CD4-positive, alpha-beta T cell treated with Interleukin-4 for 1 hour (primary cell): ENCODE results near the gene TTC34.
A peak's percentile ranks its signal among the peaks of the same experiment; 100 is the strongest.
"Not testable (repeated sequence)": the region's sequence is repeated elsewhere in the genome, so short reads cannot be mapped to it uniquely, and the experiment has no call there.

ENCODE experiments used
- DNase-seq, 2 donors: peaks; one replicate each; pipeline ENCODE4 v3.0.0-alpha.2; 2020 to 2022

TTC34 gene

GRCh38 chr1:2795926-2796325 lies 5.6 kb downstream of the TTC34 start:
- no peak for DNase-seq

DNA sequence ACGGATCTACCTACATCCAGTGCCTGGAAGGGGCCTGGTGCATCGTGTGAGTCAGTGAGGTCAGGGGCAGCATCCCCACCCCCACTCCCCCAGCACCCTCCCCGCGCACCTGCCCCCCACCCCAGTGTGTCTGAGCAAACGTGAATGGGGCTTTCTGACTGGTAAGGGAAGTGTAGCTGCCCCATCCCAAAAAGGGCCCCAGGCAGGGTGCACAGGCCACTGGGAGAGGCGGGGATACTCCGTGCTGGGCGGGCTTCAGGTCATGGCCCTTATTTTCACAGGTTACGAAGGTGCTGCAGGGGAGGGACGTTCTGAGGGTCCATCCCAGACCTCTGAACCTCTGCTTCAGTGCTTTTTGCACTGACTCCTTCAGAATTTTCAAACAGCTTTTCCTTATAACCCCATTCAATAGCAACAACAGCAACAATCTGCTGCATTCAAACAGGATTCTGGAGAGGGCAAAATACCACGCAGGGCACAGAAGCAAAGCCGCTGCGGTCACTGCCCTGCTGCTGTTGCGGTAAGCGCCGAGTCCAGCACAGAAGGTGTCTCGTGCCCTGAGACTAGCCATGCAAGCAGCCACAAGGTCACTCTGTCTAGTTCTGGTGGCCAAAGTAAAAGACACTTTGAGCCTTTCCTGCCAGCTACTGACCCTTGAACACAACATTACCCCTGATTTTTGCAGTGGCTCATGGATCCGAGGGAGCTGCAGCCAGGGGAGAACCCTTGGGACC lies 10.3 kb downstream of the TTC34 start:
- DNase-seq: no peak

DNA sequence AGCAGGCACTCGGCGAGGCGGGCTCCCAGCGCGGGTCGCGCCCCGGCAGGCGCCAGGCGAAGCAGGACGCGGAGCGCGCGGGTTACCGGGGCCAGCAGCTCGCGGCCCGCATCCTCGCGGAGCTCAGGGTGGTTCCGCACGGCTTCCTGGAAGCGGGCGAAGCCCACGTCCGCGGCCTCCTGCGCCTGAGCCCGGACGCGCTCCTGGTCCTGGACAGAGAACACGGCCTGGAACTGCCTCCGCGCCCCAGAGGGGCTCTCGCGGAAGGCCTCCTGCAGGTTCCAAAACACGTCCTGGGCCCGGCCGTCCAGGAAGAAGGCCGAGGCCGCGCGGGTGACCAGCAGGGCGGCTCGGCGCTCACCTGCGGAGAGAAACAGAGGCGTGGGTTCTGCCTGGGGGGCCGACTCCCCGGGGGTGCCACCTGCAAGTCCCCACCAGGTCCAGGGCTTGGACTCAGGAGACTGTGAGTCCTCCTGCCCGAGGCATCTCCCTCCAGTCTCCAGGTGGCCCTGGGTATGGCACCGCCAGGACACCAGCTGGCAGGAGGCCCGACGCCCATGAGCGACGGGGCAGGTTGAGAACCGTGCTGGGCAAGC lies 11.4 kb downstream of the TTC34 start:
- no peak for DNase-seq

DNA sequence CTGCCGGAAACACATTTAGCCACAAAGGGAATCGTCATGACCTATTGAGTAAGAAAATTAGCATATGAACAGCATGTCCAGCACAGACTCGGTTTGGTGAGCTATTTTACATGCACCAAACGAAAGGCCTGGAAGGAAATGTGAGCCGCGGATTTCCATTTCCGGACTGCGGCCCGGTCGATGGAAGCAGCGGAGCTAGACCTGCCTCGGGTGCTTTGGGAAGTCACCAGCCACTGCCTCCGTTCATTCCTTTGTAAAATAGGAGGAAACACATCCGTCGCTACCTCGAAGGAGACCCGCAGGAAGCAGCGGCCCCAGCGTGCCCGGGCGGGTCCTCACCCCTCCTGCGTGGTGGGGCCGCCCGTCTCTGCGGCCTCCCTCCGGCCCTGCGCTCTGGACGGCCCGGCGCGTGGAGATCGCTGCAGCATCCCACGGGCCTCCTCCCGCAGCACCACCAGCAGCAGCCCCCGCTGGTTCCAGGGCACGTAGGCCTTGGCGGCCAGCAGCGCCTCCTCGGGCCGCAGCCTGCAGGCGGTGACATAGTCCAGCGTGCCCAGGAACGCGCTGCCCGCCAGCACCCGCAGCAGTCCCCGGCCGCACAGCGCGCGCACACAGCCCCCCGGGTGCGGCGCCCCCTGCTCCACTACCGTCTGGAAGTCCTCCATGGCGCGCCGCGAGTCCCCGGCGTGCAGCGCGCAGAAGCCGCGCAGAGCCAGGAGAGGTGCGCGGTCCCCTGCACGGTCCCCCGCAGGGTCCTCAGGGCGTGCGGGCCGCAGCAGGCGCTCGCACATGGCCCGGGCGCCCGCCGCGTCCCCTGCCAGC lies 12.1 kb downstream of the TTC34 start:
- DNase-seq: no peak

DNA sequence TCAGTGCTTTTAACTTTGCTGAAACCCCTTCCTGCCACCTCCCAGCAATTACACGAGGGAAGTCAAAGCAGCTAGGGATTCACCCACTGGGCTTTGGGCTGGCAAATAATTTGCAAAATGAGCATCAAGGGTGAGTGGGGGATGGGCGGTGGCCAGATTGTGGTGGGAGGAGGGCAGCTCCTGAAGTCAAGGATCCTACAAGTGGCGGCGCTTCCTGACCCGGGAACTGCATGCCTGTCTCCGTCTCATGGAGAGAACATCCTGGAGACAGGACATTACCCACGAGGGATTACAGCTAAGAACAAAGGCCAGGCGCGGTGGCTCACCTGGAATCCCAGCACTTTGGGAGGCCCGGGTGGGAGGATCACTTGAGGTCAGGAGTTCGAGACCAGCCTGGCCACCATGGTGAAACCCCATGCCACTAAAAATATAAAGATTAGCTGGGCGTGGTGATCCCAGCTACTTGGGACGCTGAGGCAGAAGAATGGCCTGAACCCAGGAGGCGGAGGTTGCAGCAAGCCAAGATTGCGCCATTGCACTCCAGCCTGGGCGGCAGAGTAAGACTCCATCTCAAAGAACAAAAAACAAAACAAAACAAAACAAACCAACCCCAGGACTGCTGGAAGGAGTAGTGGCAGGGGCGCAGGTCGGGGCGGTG lies 12.9 kb downstream of the TTC34 start:
- DNase-seq: no peak

DNA sequence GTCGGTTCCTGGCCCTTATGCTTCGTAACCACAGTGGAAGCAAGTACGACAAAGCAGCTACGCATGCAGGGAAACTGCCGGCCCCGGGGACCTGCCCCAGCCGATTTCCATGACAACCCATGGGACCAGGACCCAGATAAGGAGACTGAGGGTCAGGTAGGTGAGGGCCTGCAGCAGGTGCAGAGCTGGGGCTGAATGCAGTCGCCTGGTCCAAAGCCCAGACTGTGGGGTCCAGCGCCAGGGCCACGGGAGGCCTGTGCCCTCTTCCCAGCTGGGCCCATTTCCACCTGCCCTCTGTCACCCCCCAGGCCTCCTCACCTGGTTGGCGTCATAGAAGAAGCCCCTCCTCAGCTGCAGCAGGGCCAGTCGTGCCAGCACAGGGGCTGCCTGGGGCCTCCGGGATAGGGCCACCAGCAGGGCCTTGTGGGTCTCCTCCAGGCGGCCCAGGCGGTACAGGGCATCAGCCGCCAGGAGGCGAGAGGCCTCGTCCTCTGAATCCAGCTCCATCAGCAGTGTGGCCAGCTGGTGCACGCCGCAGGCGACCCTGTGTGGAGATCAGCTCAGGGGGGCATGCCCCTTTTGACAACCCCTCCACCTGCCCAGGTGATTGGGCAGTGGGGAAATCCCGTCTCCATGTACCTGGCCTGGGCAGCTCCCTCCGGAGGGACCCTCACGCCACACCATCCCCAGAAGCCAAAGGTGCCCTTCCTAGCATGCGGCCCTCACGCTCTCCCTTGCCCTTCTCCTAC lies 14.2 kb downstream of the TTC34 start:
- no peak for DNase-seq

GRCh38 chr1:2786329-2787162 lies 14.9 kb downstream of the TTC34 start:
- DNase-seq: peak; percentile 62 to 72

- DNase-seq: no peak
Observed at GRCh38 chr1:2785631-2786328, 15.7 kb downstream of the TTC34 start.

DNA sequence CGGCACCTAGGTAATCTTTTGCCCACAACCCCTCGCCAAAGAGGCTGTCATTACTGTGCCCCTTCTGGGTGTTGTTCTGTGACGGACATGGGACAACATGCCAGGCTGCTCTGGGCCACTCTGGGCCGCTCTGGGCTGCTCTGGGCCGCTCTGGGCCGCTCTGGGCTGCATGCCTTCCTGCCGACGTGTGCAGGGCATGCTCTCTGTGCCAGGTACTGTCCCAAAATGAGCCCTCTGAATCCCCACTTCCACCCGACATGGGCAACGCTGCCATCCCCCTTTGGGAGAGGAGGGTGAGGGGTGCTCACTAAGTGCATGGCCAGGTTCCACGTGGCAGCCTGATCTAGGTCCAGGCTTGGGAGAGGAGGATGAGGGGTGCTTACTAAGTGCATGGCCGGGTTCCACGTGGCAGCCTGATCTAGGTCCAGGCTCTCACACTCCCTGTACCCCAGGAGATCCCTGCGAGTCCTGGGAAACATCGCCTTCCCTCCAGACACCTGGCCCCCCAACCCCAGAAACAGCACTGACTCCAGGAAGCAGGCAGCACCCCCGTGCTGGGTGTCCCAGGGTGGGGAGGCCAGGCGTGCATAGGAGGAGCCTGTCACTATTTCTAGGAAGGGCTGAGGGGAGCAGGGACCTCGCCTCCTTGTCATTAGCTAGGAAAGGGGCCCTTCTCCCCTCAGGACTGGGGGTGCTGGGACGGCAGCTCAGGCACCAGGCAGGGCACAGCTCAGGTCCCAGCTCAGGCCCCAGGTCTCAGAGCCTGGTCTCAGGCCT lies 16.5 kb downstream of the TTC34 start:
- no peak for DNase-seq

DNA sequence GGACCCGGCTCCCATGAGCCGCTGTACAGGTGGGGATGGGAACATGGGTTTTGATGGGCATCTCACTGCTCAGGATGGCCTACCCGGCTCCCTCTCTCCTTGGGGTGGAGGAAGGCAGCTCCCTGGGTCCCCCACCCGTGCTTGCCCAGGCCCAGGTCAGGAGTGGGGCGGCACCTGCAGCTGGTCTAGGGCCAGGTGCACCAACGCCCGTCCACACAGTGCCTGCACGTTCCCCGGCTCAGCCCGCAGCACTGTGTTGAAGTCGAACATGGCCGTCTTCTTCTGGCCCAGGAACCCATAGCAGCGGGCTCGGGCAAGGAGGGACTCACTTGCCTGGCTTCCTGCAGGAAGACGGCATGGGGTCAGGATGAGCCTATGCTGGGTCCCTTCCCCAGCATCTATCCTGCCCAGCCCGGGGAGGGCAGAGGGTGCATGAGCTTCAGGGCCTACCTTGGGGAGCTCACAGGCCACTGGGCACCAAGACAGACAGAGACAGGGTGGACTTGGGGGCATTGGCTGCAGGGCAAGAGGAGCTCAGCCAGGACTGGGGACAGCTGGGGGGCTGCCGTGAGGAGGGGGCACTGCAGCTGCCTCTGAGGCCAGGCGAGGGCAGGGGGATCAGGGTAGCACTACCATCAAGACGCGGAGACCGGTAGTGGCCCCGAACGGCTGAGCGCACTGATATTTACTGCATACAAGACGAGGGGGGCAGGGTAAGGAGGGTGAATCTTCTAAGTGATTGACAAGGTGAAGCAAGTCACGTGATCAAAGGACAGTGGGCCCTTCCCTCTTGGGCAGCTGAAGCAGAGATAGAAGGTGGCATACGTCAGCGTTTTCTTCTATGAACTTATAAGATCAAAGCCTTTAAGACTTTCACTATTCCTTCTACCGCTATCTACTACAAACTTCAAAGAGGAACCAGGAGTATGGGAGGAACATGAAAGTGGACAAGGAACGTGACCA lies 17.8 kb downstream of the TTC34 start:
- no peak for DNase-seq

DNA sequence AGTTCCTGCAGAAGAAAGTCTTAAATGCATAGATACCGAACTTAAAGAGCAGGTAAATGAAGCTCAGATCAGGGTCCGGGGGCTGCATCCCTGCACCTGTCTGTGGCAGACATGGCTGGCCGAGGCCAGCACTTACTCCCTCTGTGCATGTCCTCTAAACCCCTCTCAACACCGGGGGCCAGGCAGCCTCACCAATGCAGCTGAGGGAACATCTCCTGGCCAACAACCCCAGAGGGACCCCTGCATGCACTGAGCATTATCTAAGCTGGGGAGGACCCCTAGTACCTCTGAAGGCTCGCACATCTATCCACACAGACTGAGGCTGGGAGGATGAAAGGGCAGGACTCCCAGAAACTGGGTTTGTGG lies 18.4 kb downstream of the TTC34 start:
- DNase-seq: no peak

GRCh38 chr1:2781627-2782026 lies 19.9 kb downstream of the TTC34 start:
- DNase-seq: no peak

- DNase-seq: no peak
Observed at GRCh38 chr1:2778220-2778592, 23.3 kb downstream of the TTC34 start.

- no peak for DNase-seq
Observed at GRCh38 chr1:2777424-2778219, 23.9 kb downstream of the TTC34 start.

DNA sequence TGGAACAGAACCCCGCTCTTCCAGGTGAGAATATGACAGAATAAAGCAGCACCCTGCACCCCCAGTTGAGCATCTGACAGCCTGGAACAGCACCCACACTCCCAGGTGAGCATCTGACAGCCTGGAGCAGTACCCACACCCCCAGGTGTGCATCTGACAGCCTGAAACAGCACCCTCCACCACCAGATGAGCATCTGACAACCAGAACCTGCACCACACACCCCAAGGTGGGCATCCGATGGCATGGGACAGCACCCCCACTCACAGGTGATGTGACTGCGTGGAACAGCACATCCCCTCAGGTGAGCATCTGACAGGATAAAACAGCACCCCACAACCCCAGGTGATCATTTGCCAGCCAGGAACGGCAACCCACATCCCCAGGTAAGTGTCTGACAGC lies 26.2 kb downstream of the TTC34 start:
- not testable (repeated sequence) for DNase-seq

DNA sequence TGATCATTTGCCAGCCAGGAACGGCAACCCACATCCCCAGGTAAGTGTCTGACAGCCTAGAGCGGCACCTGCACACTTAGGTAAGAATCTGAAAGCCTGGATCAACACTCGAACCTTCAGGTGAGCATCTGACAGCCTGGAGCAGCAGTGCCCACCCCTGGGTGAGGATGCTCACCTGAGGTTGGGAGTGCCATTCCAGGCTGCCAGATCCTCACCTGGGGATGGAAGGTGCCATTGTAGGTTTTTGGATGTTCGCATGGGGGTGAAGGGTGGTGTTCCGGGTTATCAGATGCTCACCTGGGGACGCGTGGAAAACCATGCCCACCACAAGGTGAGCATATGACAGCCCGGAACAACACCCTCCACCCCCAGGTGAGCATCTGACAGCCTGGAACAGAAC lies 33.4 kb downstream of the TTC34 start:
- DNase-seq: not testable (repeated sequence)

GRCh38 chr1:2759433-2759832 lies 42.1 kb downstream of the TTC34 start:
- not testable (repeated sequence) for DNase-seq

DNA sequence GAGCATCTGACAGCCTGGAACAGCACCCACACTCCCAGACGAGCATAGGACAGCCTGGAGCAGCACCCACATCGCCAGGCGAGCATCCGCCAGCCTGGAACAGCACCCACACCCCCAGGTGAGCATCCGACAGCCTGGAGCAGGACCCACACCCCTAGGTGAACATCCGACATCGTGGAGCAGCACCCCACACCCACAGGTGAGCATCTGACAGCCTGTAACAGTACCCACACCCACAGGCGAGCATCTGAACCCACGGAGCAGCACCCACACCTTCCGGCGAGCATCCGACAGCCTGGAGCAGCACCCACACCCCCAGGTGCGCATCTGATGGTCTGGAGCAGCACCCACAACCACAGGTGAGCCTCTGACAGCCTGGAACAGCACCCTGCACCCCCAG lies 44.0 kb downstream of the TTC34 start:
- DNase-seq: not testable (repeated sequence)
